GM21447 (cell line): ENCODE measurements around the gene PTPA.

ENCODE experiments used
- ATAC-seq: cut with Tn5 transposase; IDR thresholded peaks from one replicate; pipeline ENCODE4 v1.9.1; 2021; ENCODE audit not compliant: unreplicated experiment

Gene PTPA

DNA sequence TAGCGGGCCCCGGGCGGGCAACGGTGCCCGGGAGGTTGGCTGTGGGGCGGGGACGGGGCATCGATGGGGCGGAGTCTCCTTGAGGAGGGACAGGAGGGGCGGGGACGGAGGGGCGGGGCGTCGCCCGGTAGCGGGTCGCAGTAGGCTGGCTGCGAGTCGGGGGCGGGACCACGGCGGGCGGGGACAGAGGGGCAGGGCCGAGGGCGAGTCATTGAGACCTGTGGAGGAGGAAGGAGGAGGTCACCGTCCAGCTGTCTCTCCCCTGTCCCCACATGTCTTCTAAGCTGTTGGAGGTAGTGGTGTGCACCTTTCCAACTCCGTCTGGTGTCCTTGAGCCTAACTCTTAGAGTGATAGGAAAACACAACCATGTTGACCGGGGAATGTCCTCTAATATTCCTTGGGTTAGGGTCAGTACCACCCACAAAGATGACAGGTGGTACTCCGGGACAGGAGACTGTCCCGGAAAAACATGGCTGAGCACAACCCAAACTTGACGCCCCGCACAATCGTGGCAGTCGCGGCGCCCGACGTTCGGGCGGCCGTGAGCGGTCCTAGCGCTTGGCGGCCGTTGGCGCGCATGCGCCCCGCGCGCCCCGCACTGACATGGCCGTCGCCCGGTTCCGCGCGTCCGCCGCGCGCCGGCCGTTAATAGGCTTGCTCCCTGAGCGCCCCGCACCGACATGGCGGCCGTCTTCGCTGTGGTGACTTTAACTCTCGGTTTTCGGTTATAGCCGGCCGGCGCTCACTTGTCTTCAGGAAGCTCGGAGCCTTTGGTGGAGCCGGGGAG, at the start of gene PTPA, which contains the start of gene CRAT:
Gene PTPA, plus strand, starts transcription at position 676 of the 788 bp plus-strand sequence. CDS start 186 bp downstream, outside the sequence.
Gene CRAT, minus strand, starts transcription at position 54 of the 788 bp plus-strand sequence. CDS start 284 bp downstream, outside the sequence.
- peak; percentile 81 for ATAC-seq

DNA sequence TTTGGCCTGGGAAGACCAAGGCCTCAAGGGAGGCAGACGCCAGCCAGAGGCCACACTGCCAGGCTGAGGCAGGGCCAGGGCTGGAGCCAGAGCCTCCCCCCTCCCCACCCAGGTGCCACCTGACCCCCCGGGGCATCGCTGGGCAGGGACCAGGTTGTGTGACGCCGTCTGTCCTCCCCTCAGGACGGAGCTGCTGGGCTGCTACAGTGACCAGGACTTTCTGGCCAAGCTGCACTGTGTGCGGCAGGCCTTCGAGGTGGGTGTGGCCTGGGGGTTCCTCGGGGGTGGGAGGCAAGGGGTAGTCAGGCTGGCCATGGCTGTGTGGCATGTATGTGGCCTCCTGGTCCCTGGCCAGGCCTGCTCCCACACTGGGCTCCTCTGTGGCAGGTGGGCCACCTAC, 48.2 kb upstream of the PTPA start:
- no peak for ATAC-seq

DNA sequence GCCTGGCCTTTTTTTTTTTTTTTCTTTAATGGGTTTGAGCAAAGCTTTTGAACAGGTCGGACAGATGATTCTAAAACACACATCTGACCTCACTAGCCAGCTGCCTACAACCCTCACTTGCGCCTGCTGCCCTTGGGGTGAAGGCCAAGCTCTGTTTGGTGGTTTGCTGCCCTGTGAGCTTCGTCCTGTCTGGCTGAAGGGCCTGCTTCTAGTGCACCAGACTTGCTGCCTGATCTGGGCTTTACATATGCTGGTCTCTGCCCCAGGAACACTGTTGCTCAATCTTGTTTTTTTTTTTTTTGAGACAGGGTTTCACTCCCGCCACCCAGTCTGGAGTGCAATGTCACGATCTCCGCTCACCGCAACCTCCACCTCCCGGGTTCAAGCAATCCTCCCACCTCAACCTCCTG, 46.7 kb upstream of the PTPA start:
- no peak for ATAC-seq

DNA sequence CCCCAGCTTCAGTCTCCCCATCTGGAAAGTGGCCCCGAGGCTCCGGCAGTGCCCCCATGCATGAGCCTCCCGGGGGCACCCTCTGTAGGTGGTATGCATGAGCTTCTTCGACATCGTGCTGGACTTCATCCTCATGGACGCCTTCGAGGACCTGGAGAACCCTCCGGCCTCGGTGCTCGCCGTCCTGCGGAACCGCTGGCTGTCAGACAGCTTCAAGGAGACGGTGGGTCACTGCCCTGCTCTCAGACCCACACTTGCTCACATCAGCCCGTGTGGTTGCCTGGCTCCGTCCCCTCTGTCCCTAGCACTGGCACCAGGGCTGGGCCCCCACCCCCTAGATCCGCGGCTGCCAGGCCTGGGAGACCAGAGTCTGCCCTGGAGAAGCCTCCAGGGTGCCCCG, 43.1 kb upstream of the PTPA start:
- ATAC-seq: no peak

DNA sequence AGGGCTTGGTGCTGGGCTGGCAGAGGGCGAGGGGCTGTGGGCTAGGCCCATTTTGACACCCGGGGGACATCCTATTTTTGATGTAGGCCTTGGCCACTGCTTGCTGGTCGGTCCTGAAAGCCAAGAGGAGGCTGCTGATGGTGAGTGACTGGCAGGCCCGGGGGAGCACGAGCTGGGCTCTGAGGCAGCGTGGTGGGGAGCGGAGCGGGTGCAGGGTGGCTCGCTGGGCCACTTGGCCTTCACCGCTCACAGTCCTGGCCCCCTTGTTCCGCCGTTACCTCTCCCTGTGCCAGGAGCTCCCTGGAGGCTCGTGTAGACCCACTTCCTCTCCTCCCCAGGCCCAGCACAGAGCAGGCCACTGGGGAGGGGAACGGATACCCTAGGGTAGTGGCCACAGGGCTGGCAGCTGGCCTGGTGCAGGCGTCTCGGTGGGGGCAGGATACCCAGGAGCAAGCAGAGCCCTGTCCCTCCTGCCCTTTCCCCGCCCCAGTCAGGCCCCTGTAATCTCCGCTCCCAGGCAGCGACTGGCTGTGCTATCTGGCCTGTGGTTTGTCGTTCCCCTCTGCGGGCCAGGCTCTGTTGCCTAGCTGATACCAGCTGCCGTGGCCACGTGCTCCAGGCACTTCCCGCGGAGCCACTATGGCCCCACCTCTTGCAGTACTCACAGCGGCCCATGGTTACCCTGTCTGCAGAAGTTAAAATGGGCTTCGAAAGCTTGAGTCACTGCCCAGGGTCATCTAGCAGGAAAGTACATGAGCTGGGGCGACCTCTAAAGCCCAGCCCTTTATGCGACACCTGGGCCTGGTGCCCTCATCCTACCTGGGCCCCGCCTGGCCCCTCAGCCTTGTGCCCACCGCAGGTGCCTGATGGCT, 42.0 kb upstream of the PTPA start:
- ATAC-seq: peak; percentile 71

DNA sequence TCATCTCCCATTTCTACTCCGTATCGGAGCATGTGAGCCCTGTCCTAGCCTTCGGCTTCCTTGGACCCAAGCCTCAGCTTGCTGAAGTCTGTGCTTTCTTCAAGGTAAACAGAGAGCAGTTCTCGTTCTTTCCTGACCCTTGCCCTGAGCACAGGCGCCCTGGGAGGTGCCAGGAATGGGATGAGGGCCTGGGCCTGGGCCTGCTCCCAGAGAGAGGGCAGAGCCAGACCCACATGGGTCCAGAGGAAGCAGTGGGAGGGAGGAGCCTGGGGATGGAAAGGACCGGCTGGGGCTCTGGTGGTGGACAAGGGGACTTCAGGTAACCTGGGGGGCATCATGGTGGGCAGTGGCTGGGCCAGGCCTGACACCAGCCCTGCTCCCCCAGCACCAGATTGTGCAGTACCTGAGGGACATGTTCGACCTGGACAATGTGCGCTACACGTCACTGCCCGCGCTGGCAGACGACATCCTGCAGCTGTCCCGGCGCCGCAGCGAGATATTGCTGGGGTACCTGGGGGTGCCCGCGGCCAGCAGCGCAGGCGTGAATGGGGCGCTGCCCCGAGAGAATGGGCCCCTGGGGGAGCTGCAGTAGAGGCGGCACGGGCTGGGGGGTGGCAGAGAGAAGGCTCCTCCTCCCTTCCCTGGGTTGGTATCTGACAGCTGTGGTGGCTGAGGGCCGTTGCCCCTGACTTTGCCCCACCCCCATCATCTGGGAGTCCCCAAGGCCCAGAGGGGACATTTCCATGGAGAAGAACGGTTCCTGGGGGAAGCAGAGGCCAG, 41.2 kb upstream of the PTPA start:
- no peak for ATAC-seq

DNA sequence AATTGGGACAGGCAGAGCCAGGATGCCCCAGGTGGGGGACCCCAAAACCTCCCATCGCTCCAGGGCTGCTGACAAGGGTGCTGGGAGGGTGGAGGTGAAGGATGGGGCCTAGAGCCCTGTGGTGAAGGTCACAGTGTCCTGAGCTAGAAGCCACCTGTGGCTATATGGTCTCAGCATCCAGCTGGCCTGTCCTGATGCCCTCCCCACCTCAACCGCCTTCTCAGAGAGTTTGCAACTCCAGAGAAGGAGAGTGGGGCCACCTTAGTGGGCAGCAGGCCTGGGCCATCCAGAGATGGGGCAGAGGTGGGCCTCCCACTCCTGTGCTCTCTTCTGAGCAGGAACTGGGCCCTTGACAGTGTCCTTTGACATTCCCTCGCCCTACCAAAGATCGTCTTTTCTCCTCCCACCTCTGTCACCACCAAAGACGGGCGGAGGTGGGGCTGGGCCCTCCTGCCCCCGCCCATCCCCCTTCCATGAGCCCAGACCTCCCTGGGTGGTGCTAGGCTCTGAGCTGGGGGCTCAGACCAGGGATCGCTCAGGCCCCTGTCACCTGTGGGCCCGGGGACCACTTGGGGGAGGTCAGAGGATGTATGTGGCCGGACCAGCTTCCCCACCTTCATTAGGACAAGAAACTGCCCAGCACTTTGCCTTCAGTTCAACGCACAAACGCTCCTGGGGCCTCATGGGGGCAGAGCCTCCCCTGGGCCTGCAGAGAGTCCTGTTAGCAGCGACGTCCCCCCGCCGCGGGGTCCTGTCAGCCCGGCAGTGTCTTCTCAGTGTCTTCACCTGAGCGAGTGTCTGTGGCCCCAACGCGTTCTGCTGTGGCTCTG, 40.3 kb upstream of the PTPA start:
- no peak for ATAC-seq

DNA sequence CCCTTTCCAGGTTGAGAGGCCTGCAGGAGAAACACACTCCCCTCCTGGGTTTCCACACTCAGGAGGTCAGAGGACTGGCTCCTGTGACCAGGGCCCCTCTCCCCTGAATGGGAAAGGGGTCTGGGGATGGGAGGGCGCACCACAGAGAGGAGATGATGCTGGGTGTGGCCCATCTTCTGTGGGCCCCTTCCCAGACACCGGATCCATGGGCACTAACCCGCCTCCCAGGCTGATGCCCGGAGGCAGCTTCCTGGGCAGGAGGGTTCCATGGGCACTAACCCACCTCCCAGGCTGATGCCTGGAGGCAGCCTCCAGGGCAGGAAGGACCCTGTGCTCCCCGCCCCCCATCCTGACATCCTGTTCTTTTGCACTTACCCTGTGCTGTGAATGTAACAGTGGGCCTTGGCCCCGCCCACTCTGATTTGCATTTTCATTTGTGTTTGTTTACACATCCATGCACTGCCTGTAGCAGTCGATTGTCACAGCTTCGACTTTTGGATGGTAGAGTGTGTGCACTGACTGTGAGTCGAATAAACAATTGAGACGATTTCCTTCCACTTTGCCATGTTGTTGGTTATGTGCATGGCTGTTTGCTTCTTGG, 39.6 kb upstream of the PTPA start:
- no peak for ATAC-seq

DNA sequence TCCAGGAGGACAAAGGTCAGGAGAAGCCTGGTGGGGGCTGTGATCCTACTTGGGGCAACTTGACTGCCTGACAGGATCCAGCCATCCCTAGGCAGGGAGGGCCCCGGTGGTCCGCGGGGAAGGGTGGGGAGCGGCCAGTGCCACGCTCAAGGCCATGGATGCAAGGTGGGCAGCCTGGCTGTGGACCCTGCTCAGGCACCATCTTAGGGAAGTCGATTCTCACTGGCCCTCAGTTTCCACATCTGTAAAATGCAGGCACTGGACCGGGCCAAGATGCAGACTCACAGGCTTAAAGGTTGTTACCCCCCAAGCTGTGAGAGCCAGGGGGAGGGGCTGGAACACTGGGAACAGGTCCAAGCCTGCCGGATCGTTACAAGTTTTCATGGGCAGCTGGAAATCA, 39.0 kb upstream of the PTPA start:
- ATAC-seq: no peak

DNA sequence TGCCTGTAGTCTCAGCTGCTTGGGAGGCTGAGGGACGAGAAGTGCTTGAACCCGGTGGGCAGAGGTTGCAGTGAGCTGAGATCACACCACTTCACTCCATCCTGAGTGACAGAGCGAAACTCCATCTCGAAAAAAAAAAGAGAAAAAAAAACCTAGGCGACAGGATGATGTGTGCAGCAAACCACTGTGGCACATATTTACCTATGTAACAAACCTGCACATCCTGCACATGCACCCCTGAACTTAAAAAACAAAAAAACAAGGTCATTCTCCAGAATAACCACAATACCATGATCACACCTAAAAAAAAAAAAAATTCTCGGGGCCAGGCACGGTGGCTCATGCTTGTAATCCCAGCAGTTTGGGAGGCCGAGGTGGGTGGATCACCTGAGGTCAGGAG, 37.8 kb upstream of the PTPA start:
- no peak for ATAC-seq

DNA sequence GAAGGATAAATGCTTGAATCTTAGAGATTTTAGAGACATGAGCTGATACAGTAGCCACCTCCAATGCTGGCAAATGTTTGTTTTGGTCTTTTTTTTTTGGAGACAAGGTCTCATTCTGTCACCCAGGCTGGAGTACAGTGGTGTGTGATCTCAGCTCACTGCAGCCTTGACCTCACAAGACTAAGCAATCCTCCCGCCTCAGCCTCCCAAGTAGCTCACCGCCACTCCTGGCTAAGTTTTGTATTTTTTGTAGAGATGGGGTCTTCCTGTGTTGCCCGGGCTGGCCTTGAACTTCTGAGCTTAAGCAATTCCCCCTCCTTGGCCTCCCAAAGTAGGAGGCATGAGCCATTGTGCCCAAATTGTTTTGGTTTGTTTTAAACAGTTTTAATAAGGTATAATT, 37.1 kb upstream of the PTPA start:
- no peak for ATAC-seq

DNA sequence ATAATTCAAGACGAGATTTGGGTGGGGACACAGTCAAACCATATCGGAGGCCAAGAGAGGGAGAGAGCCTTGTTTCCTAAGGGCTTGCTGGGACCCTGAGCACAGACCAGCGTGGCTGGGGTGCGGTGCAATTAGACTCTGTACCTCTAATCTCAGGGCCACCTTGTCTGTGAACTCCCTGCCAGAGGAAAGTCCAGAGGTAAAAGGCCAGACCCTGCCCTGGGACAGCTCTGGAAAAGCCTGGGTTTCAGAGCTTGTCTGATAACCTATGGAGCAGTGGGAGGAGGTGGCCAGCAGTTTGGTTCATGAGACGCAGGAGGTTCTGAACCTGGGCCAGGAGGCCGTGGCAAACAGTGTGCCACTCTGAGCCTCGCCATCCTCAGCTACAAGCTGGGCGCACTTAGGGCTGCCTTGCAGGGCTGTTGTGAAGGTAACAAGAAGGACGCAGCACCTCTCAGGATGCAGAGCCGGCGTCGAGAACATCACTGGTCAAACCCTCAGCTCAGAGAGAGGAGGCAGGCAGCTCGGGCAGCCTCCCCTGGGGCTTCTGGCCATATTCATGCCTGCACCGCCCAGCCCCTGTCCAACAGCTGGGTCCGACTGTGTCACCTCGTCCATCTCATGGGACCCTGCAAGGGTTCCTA, 35.1 kb upstream of the PTPA start:
- no peak for ATAC-seq

DNA sequence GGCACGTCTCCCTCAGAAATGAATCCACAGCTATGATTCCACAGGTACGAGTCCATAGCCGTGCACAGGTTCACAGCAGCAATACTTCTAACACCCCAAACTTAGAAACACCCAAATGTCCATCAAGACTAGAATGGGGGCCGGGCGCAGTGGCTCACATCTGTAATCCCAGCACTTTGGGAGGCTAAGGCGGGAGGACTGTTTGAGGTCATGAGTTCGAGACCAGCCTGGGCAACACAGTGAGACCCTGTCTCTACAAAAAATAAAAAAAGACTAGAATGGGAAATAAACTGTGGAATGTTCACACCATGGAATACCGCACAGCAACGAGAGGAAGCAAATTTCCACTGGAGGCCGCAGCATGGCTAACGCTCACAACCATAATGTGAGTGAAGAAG, 34.6 kb upstream of the PTPA start:
- ATAC-seq: no peak

DNA sequence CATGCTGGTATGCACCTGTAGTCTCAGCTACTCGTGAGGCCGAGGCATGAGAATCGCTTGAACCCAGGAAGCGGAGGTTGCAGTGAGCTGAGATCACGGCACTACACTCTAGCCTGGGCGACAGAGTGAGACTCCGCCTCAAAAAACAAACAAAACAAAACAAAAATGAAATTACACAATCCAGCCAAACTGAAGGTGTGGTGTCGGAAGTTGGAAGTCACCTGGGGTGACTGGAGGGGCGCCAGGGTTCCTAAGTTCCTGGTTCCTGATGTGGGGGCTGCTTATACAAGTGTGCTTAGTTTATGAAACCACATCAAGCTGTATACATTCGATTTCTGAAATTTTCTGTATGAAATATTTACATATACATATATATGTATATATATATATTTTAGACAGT, 34.0 kb upstream of the PTPA start:
- no peak for ATAC-seq

DNA sequence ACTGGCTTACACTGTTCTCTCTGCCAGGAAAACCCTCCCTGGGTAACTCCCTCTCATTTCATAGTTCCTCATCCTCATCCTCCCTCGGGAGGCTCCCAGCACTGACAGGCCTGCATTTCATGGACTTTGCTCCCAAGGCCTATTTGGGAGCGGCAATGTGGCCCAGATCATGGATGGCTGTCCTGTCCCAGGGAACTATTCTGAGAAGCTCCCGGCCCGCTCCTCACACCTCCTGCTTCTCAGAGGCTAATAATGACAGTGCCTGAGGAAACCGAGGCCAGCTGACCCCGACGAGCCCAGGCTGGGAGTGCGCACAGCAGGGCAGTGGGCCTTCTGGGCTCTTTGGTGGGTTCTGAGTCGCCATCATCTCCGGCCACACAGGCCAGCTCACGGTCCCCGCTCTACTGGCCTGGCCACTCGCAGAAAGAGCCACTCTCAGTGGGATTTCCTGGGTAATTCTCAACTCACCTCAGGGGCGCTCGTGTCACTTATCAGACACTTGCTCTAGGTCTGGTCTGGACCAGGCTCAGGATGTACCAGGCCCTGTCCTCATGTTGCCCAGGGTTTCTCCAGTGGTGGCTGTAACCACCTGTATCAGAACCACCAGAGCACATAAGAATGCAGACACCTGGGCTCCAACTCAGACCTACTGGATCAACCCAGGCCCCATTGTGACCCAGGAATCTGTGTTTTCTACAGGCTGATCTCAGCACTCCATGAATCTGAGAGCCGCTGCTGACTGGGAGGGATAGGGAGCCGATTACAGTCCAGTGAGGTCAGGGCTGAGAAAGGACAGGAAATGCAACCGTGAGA, 32.3 kb upstream of the PTPA start:
- ATAC-seq: no peak

DNA sequence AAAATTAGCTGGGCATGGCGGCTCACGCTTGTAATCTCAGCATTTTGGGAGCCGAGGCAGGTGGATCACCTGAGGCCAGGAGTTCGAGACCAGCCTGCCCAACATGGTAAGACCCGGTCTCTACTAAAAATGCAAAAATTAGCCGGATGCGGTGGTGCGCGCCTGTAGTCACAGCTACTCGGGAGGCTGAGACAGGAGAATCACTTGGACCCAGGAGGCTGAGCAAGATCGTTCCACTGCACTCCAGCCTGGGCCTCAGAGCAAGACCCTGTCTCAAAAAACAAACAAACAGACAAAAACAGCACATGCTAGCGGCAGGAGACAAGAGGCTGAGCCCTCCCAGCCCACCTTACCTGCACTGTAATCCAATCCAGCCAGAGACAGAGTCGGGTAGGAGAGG, 31.4 kb upstream of the PTPA start:
- no peak for ATAC-seq

DNA sequence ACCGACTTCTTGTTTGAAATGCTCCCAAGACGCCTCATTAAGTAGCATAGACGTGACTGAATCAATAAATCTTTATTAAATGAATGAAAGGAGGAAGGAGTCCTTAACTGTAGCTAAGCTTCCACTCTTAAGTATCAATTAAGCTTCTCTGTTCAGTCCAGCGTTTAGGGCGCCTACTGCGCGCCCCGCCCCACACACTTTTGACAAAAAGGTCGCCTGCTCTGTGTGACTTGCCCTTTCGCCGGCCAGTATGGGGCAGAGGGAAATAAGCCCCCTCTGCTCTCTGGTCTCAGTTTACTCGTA, 31.0 kb upstream of the PTPA start:
- no peak for ATAC-seq

DNA sequence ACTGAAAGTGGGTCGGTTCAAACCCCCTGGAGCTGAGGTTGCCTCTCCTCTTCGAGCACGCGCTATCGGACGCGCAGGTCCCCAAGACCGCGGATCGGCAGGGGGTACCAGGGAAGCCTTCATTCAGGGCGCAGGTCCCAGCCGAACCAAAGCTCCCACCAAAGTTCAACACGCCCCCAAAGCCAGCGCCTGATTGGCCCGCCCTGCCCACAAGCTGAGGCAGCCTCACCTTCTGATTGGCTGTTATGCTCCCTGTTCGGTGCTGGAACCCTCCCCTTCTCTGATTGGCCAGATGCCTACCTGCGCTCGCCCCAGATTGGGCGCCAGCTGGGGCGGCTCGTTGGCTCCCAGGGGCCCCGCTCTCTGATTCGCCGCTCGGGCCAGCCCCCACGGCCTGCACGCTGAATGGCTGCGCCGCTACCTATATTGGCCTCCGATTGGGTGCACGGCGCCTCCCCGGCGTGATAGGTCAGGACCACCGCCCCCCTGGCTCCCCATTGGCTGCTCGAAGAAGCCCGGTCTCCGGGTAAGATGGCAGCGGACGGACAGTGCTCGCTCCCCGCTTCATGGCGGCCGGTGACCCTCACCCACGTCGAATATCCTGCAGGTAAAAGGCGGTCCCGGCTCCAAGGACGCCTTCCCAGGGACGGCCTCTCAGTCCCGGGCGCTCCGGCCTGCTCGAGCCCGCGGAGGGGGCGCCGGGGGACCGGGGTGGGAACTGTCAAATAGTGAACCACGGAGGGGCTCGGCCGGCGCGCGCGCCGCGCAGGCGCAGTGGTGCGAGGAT, 30.4 kb upstream of the PTPA start, which contains the start of gene DOLPP1:
Gene DOLPP1, plus strand, starts transcription at position 511 of the 787 bp plus-strand sequence. Its CDS starts 21 bp downstream, at position 532.
- peak; percentile 91 for ATAC-seq
